ENCODE results near the gene TCF15.

TCF15 gene, protein sequence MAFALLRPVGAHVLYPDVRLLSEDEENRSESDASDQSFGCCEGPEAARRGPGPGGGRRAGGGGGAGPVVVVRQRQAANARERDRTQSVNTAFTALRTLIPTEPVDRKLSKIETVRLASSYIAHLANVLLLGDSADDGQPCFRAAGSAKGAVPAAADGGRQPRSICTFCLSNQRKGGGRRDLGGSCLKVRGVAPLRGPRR

DNA sequence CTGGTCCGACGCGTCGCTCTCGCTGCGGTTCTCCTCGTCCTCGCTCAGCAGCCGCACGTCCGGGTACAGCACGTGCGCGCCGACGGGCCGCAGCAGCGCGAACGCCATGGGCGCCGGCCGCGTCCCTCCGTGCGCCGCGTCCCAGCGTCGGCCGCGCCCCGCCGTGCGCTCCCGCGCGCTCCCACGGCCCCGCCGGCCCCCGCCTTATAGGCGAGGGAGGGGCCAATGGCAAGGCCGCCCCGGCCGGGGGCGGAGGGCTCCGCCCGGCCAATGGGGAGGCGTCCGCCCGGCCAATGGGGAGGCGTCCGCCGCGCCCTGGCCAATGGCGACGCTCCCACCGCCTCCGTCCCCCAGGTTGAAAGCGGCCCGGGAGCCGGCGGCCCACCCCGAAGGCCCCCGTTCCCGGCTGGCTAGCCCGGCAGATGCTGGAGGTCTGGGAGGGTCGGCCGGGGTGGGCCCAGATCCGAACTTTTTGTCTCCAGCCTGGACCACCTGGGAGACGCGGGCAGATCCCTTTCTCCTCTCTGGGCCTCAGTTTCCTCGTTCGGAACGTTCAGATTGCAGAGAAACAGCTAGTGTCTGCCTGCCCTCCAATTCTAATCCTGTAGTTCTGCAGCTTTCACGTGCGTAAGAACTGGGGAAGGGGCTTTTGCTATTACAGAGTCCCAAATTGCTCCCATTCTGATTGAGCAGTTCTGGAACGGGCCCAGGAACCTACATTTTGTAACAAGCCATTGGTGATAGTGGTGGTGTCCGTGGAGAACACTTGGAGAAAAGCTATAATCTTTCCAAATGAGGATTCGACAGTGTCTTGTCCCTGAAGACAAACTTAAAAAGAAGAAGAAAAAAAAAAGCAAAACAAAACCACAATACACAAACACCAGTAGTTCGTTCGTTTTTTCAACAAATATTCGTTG, at the start of gene TCF15:
TSS of gene TCF15 (minus strand) at position 180 of the 917 bp plus-strand sequence. CDS start at position 108, 72 bp downstream.
- Histone ChIP-seq H3K27ac (ENCODE audit: low read depth, low read length, poor library complexity, severe bottlenecking) (no peak within 1 kb of the TSS), H3K36me3 (ENCODE audit: insufficient read depth, low read length) (no peaks in the 10 kb centered on the region), H3K4me1 (ENCODE audit: insufficient read depth, low read length, severe bottlenecking) (no peaks in the 10 kb centered on the region), H3K79me2 (ENCODE audit: insufficient read depth, low read length) (no peaks in the 10 kb centered on the region), H3K27me3 (ENCODE audit: insufficient read depth, low read length) (no peaks in the 10 kb centered on the region), H3K4me2 (ENCODE audit: low read length) (no peak within 1 kb of the TSS), H3K9me3 (ENCODE audit: low read length) (no peaks in the 10 kb centered on the region), H3K4me3 (ENCODE audit: low read depth, low read length, poor library complexity, severe bottlenecking) (no peak within 1 kb of the TSS), H3K9ac (ENCODE audit: low read length) (no peak within 1 kb of the TSS), H2AFZ (ENCODE audit: low read length) (no peak within 1 kb of the TSS), H3F3A (ENCODE audit: insufficient read depth, low read length) (no peaks in the 10 kb centered on the region), H3K9me2 (ENCODE audit: low read depth, low read length) (no peaks in the 10 kb centered on the region), H4K20me1 (ENCODE audit: insufficient read depth, low read length) (no peaks in the 10 kb centered on the region)
- TF ChIP-seq, protein P1, sequence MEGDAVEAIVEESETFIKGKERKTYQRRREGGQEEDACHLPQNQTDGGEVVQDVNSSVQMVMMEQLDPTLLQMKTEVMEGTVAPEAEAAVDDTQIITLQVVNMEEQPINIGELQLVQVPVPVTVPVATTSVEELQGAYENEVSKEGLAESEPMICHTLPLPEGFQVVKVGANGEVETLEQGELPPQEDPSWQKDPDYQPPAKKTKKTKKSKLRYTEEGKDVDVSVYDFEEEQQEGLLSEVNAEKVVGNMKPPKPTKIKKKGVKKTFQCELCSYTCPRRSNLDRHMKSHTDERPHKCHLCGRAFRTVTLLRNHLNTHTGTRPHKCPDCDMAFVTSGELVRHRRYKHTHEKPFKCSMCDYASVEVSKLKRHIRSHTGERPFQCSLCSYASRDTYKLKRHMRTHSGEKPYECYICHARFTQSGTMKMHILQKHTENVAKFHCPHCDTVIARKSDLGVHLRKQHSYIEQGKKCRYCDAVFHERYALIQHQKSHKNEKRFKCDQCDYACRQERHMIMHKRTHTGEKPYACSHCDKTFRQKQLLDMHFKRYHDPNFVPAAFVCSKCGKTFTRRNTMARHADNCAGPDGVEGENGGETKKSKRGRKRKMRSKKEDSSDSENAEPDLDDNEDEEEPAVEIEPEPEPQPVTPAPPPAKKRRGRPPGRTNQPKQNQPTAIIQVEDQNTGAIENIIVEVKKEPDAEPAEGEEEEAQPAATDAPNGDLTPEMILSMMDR (IDR thresholded peaks at IDR 0.05; ENCODE audit: low read length) = no peak
- no peak for TF ChIP-seq EZH2 (IDR thresholded peaks at IDR 0.05; ENCODE audit: borderline replicate concordance, low read length)

DNA sequence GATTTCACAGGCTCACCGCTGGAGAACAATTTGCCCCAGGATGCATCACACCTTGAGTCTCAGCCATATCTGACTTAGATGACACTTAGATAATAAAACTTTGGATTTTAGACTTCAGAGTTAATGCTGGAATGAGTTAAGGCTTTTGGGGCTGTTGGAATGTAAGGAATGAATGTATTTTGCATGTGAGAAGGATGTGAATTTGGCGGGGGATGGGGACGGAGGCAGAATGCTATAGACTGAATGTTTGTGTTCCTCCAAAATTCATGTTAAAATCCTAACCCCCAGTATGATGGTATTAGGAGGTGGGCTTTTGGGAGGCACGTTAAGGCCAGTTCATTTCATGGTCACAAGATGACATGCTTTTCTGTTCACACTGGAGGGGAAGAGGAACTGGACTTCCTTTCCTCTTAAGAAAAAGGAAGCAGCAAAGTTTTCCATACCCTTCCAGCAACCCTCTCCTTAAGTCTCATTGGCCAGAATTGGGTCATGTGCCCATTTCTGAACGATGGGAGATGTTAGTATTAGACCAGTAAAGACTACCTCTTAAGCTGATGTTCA, 48.7 kb upstream of the TCF15 start:
- no peaks in the 10 kb centered on the region for H3K9me2 ChIP-seq (ENCODE audit: low read depth, low read length)
- no peak for TF ChIP-seq EZH2 (IDR thresholded peaks at IDR 0.05; ENCODE audit: borderline replicate concordance, low read length)
- TF ChIP-seq, protein P1 (IDR thresholded peaks at IDR 0.05; ENCODE audit: low read length) = no peak
- H3K9ac ChIP-seq (ENCODE audit: low read length) = no peak overlapping the region
- no peaks in the 10 kb centered on the region for H3K9me3 ChIP-seq (ENCODE audit: low read length)
- no peak overlapping the region for H3K27ac ChIP-seq (ENCODE audit: low read depth, low read length, poor library complexity, severe bottlenecking)
- no peaks in the 10 kb centered on the region for H3K36me3 ChIP-seq (ENCODE audit: insufficient read depth, low read length)
- H2AFZ ChIP-seq (ENCODE audit: low read length) = no peak overlapping the region
- H3K4me2 ChIP-seq (ENCODE audit: low read length) = no peak overlapping the region
- no peaks in the 10 kb centered on the region for H3F3A ChIP-seq (ENCODE audit: insufficient read depth, low read length)
- H4K20me1 ChIP-seq (ENCODE audit: insufficient read depth, low read length) = no peaks in the 10 kb centered on the region
- H3K4me3 ChIP-seq (ENCODE audit: low read depth, low read length, poor library complexity, severe bottlenecking) = no peak overlapping the region
- H3K4me1 ChIP-seq (ENCODE audit: insufficient read depth, low read length, severe bottlenecking) = peaks cover 6% of the 10 kb centered on the region
- no peaks in the 10 kb centered on the region for H3K27me3 ChIP-seq (ENCODE audit: insufficient read depth, low read length)
- no peaks in the 10 kb centered on the region for H3K79me2 ChIP-seq (ENCODE audit: insufficient read depth, low read length)

DNA sequence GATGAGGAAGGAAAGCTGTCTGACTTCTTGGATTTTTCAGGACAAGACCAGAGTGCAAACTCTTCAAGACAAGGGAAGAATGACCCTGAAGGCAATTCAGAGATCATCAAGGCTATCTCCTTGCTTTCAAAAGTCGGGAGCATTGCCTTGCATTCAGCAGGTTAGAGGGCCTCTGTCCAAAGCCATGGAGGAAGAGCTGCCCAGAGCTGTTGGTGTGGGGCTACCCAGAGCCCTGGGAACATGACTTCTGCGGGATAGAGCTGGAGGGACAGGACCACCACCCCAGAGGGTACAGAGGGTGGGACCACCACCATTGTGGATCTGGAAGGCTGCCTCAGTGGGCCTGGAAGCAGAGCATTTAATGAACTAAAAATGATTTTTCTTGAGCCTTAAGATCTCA, 48.1 kb upstream of the TCF15 start:
- H3K36me3 ChIP-seq (ENCODE audit: insufficient read depth, low read length) = no peaks in the 10 kb centered on the region
- no peaks in the 10 kb centered on the region for H3K79me2 ChIP-seq (ENCODE audit: insufficient read depth, low read length)
- H3K4me3 ChIP-seq (ENCODE audit: low read depth, low read length, poor library complexity, severe bottlenecking) = no peak overlapping the region
- no peaks in the 10 kb centered on the region for H3K9me3 ChIP-seq (ENCODE audit: low read length)
- H2AFZ ChIP-seq (ENCODE audit: low read length) = no peak overlapping the region
- H3K9me2 ChIP-seq (ENCODE audit: low read depth, low read length) = no peaks in the 10 kb centered on the region
- no peak overlapping the region for H3K9ac ChIP-seq (ENCODE audit: low read length)
- no peaks in the 10 kb centered on the region for H4K20me1 ChIP-seq (ENCODE audit: insufficient read depth, low read length)
- H3K4me1 ChIP-seq (ENCODE audit: insufficient read depth, low read length, severe bottlenecking) = peaks cover 9% of the 10 kb centered on the region
- H3K4me2 ChIP-seq (ENCODE audit: low read length) = no peak overlapping the region
- no peaks in the 10 kb centered on the region for H3F3A ChIP-seq (ENCODE audit: insufficient read depth, low read length)
- TF ChIP-seq, protein P1 (IDR thresholded peaks at IDR 0.05; ENCODE audit: low read length) = no peak
- H3K27ac ChIP-seq (ENCODE audit: low read depth, low read length, poor library complexity, severe bottlenecking) = no peak overlapping the region
- H3K27me3 ChIP-seq (ENCODE audit: insufficient read depth, low read length) = no peaks in the 10 kb centered on the region

Measured in OCI-LY1 (cell line).